ENCODE measurements around the gene TAPT1.

DNA sequence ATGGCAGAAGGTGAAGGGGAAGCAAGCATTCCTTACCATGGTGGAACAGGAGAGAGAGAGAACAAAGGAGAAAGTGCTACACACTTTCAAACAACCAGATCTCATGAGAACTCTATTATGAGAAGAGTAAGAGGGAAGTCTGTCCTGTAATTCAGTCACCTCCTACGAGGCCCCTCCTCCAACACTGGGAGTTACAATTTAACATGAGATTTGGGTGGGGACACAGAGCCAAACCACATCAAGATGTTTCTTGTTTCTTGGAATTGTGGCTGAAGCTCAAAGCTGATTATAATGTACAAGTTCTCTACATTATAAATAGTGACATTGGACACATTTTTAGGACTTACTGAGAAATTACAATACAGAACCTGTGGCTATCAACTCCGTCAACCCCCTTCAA lies 29.5 kb upstream of the TAPT1 start:
- TF ChIP-seq POLR2AphosphoS5 (IDR thresholded peaks at IDR 0.05; ENCODE audit: insufficient read depth, low read depth, low read length) (no peak), POLR2A (IDR thresholded peaks at IDR 0.05; ENCODE audit: low read depth, low read length) (no peak), MYC (IDR thresholded peaks at IDR 0.05; ENCODE audit: low read depth, low read length) (no peak), EZH2 (IDR thresholded peaks at IDR 0.05; ENCODE audit: borderline replicate concordance, low read depth, low read length, severe bottlenecking) (no peak), JUN (IDR thresholded peaks at IDR 0.05; ENCODE audit: borderline replicate concordance, insufficient read depth, insufficient read length, low read depth) (no peak), GATA2 (IDR thresholded peaks at IDR 0.05; ENCODE audit: insufficient read depth, insufficient read length, low read depth, low read length) (no peak)
- TF ChIP-seq, protein P1, sequence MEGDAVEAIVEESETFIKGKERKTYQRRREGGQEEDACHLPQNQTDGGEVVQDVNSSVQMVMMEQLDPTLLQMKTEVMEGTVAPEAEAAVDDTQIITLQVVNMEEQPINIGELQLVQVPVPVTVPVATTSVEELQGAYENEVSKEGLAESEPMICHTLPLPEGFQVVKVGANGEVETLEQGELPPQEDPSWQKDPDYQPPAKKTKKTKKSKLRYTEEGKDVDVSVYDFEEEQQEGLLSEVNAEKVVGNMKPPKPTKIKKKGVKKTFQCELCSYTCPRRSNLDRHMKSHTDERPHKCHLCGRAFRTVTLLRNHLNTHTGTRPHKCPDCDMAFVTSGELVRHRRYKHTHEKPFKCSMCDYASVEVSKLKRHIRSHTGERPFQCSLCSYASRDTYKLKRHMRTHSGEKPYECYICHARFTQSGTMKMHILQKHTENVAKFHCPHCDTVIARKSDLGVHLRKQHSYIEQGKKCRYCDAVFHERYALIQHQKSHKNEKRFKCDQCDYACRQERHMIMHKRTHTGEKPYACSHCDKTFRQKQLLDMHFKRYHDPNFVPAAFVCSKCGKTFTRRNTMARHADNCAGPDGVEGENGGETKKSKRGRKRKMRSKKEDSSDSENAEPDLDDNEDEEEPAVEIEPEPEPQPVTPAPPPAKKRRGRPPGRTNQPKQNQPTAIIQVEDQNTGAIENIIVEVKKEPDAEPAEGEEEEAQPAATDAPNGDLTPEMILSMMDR (IDR thresholded peaks at IDR 0.05; ENCODE audit: extremely low read depth in 1 of 2, insufficient read depth in 1 of 2, low read depth in 1 of 2, low read length in 2 of 2): no peak
- TF ChIP-seq, protein P2, sequence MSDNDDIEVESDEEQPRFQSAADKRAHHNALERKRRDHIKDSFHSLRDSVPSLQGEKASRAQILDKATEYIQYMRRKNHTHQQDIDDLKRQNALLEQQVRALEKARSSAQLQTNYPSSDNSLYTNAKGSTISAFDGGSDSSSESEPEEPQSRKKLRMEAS (IDR thresholded peaks at IDR 0.05; ENCODE audit: insufficient read depth, insufficient read length): no peak
